Caco-2 (cell line): ENCODE data around the gene MGAM2. TPM values are rescaled to one million over a fixed set of nuclear protein-coding genes. Genes with fewer than 3 reads are reported as not detected.

Experiments
- BruUV-seq: library from RNA; stranded (reverse); fragments of 400-500 nt; replicated peaks from 2 replicates; lab custom pipeline; 2021; lab: Mats Ljungman, UMichigan
- CTCF ChIA-PET: fragments of 300-600 bp; sonication (Branson Sonifier 250); formaldehyde crosslinking; loops from one replicate; lab custom pipeline; 2022; ENCODE audit warnings: antibody characterized with exemption; lab: Charles Lee
- POLR2A ChIA-PET: fragments of 300-600 bp; sonication (Branson Sonifier 250); formaldehyde crosslinking; loops from one replicate; lab custom pipeline; 2022; ENCODE audit warnings: antibody characterized with exemption; lab: Charles Lee
- DNase-seq, 2 experiments: peaks; one replicate each; pipeline versions ENCODE4 v3.0.0 to v3.0.0-alpha.2; 2020 to 2022
- H3K27me3 ChIP-seq: replicated peaks from 2 replicates; pipeline ENCODE4 v1.6.0; 2011; ENCODE audit warnings: low read length; ENCODE audit not compliant: control insufficient read depth, insufficient read depth
- H3K36me3 ChIP-seq: 2 replicates; pipeline ENCODE4 v1.5.1; 2011; ENCODE audit warnings: low read length; ENCODE audit not compliant: control insufficient read depth, insufficient read depth
- H3K4me1 ChIP-seq: fragments of 250-450 bp; sonication (Bioruptor Pico); 2 replicates; pipeline ENCODE4 v1.5.1; 2020; ENCODE audit warnings: mild to moderate bottlenecking
- H3K4me3 ChIP-seq: 2 replicates; pipeline ENCODE4 v1.5.1; 2011; ENCODE audit warnings: low read depth, mild to moderate bottlenecking, control low read depth, low read length
- H3K9me3 ChIP-seq: fragments of 250-450 bp; sonication (Bioruptor Pico); 2 replicates; pipeline ENCODE4 v1.5.1; 2020; ENCODE audit warnings: mild to moderate bottlenecking, moderate library complexity
- H3K27ac Mint-ChIP-seq: one replicate; pipeline ENCODE4 v1.8.0; 2022; ENCODE audit warnings: mixed read lengths; ENCODE audit not compliant: unreplicated experiment
- H3K27me3 Mint-ChIP-seq: one replicate; pipeline ENCODE4 v1.8.0; 2022; ENCODE audit warnings: mixed read lengths; ENCODE audit not compliant: insufficient read depth, unreplicated experiment
- H3K36me3 Mint-ChIP-seq: one replicate; pipeline ENCODE4 v1.8.0; 2022; ENCODE audit warnings: mild to moderate bottlenecking, mixed read lengths; ENCODE audit not compliant: insufficient read depth, unreplicated experiment
- H3K4me1 Mint-ChIP-seq: one replicate; pipeline ENCODE4 v1.8.0; 2022; ENCODE audit warnings: low read depth, mixed read lengths; ENCODE audit not compliant: unreplicated experiment
- H3K4me3 Mint-ChIP-seq: one replicate; pipeline ENCODE4 v1.8.0; 2022; ENCODE audit warnings: mild to moderate bottlenecking, moderate library complexity, mixed read lengths; ENCODE audit not compliant: unreplicated experiment
- H3K9me3 Mint-ChIP-seq: one replicate; pipeline ENCODE4 v1.8.0; 2022; ENCODE audit warnings: mixed read lengths; ENCODE audit not compliant: unreplicated experiment
- CTCF ChIP-seq, 2 experiments: fragments of 200-600 bp in 1 of 2; IDR thresholded peaks; 1 replicate in 1 of 2; 2 replicates in 1 of 2; pipeline versions ENCODE4 v1.5.1 to v1.8.0; 2011 to 2022; ENCODE audit warnings: antibody characterized with exemption in 1 of 2, control low read depth in 1 of 2, inconsistent platforms in 1 of 2, low read depth in 1 of 2, low read length in 1 of 2, mild to moderate bottlenecking in 1 of 2, moderate library complexity in 1 of 2; ENCODE audit not compliant: insufficient read depth in 1 of 2, severe bottlenecking in 1 of 2, unreplicated experiment in 1 of 2
- intact Hi-C: fragments of 100-400 bp; cut with micrococcal nuclease; formaldehyde crosslinking; loops from one replicate; pipeline ENCODE4 v1.10.0; 2022; ENCODE audit not compliant: unreplicated experiment
- total RNA-seq: library from RNA; stranded (reverse); gene quantifications from 2 replicates; pipeline ENCODE4 v1.2.3, GENCODE V29; 2022

Gene MGAM2
- total RNA-seq, 1 experiment from 2014 or later = 0.70 TPM

- intact Hi-C loops = no loop called here
- Mint-ChIP-seq H3K27me3 (no peaks in the 10 kb centered on the region), H3K4me3 (no peak overlapping the region), H3K4me1 (peaks cover 9% of the 10 kb centered on the region), H3K36me3 (no peaks in the 10 kb centered on the region), H3K9me3 (peaks cover 5% of the 10 kb centered on the region), H3K27ac (no peak overlapping the region)
- no TSS peak for BruUV-seq
- no peak for DNase-seq
- Histone ChIP-seq H3K9me3 (no peaks in the 10 kb centered on the region), H3K4me3 (no peak overlapping the region), H3K36me3 (no peaks in the 10 kb centered on the region), H3K4me1 (peaks cover 17% of the 10 kb centered on the region), H3K27me3 (no peaks in the 10 kb centered on the region)
- POLR2A ChIA-PET = no interaction called here
- CTCF ChIA-PET = no interaction called here
- no peak for TF ChIP-seq CTCF (IDR thresholded peaks at IDR 0.05; ENCODE audit: insufficient read depth in 1 of 2, low read depth in 1 of 2, low read length in 1 of 2, severe bottlenecking in 1 of 2, unreplicated experiment in 1 of 2)
Measured at GRCh38 chr7:142123184-142123583, 11.7 kb downstream of the MGAM2 start.

GRCh38 chr7:142125256-142125955, 13.9 kb downstream of the MGAM2 start:
- Mint-ChIP-seq H3K9me3 (peaks cover 9% of the 10 kb centered on the region), H3K4me1 (peaks cover 3% of the 10 kb centered on the region), H3K27me3 (no peaks in the 10 kb centered on the region), H3K36me3 (no peaks in the 10 kb centered on the region), H3K4me3 (no peak overlapping the region), H3K27ac (no peak overlapping the region)
- intact Hi-C loops = no loop called here
- H3K27me3 ChIP-seq = no peaks in the 10 kb centered on the region
- no peaks in the 10 kb centered on the region for H3K9me3 ChIP-seq
- no peak for DNase-seq
- POLR2A ChIA-PET = no interaction called here
- no peaks in the 10 kb centered on the region for H3K36me3 ChIP-seq
- no peak overlapping the region for H3K4me3 ChIP-seq
- H3K4me1 ChIP-seq = peaks cover 4% of the 10 kb centered on the region; the same call in 1 of the 2 replicates
- CTCF ChIA-PET = no interaction called here
- BruUV-seq = no TSS peak
- TF ChIP-seq CTCF (IDR thresholded peaks at IDR 0.05; ENCODE audit: insufficient read depth in 1 of 2, low read depth in 1 of 2, low read length in 1 of 2, severe bottlenecking in 1 of 2, unreplicated experiment in 1 of 2) = no peak

GRCh38 chr7:142130267-142130666, 18.7 kb downstream of the MGAM2 start:
- Mint-ChIP-seq H3K27ac (no peak overlapping the region), H3K4me3 (no peak overlapping the region), H3K27me3 (no peaks in the 10 kb centered on the region), H3K36me3 (no peaks in the 10 kb centered on the region), H3K4me1 (peaks cover 7% of the 10 kb centered on the region), H3K9me3 (peaks cover 9% of the 10 kb centered on the region)
- Histone ChIP-seq H3K36me3 (no peaks in the 10 kb centered on the region), H3K4me1 (peaks cover 3% of the 10 kb centered on the region; the same call in 1 of the 2 replicates), H3K4me3 (no peak overlapping the region), H3K27me3 (no peaks in the 10 kb centered on the region), H3K9me3 (no peaks in the 10 kb centered on the region)
- intact Hi-C loops = no loop called here
- no peak for TF ChIP-seq CTCF (IDR thresholded peaks at IDR 0.05; ENCODE audit: insufficient read depth in 1 of 2, low read depth in 1 of 2, low read length in 1 of 2, severe bottlenecking in 1 of 2, unreplicated experiment in 1 of 2)
- no TSS peak for BruUV-seq
- no peak for DNase-seq
- CTCF ChIA-PET = no interaction called here
- POLR2A ChIA-PET = no interaction called here
